Measurements from ENCODE around the gene MAP2K4. TPM values are rescaled to one million over a fixed set of nuclear protein-coding genes. Genes with fewer than 3 reads are reported as not detected.
A peak's percentile ranks its signal among the peaks of the same experiment; 100 is the strongest.

The MAP2K4 gene
- total RNA-seq, 1 experiment from 2014 or later, result 41.2 TPM

- H3K9me3 ChIP-seq (ENCODE audit: low read depth, low read length, poor library complexity, severe bottlenecking), result no peaks in the 10 kb centered on the region
- H3K4me1 ChIP-seq (ENCODE audit: insufficient read depth, low read length, poor library complexity, severe bottlenecking), result peaks cover 20% of the 10 kb centered on the region
- peak overlapping the region; percentile 92 for H3K27ac ChIP-seq (ENCODE audit: low read depth, low read length, poor library complexity, severe bottlenecking)
- ChIA-PET POLR2A (ENCODE audit: low non-redundant PET) (no interaction called here), CTCF (no interaction called here)
- DNase-seq (ENCODE audit: low spot score), result peak; percentile 41
- intact Hi-C loops (cut with micrococcal nuclease; ENCODE audit: unreplicated experiment), result no loop called here
- H3K27me3 ChIP-seq (replicated peaks; ENCODE audit: insufficient read depth, low read depth, low read length, poor library complexity), result no peaks in the 10 kb centered on the region
- no peaks in the 10 kb centered on the region for H3K36me3 ChIP-seq (ENCODE audit: insufficient read depth, low read length, poor library complexity, severe bottlenecking)
- BruUV-seq (replicated peaks), result no TSS peak
- peak overlapping the region; percentile 83 for H3K4me3 ChIP-seq (ENCODE audit: low read depth, low read length, poor library complexity, severe bottlenecking)
- TF ChIP-seq CTCF (conservative IDR thresholded peaks at IDR 0.05; ENCODE audit: low read depth, low read length), result no peak
Measured at GRCh38 chr17:12022310-12022709, 1.6 kb downstream of the MAP2K4 start.

- Histone ChIP-seq H3K27me3 (replicated peaks; ENCODE audit: insufficient read depth, low read depth, low read length, poor library complexity) (no peaks in the 10 kb centered on the region), H3K4me1 (ENCODE audit: insufficient read depth, low read length, poor library complexity, severe bottlenecking) (peaks cover 20% of the 10 kb centered on the region), H3K36me3 (ENCODE audit: insufficient read depth, low read length, poor library complexity, severe bottlenecking) (no peaks in the 10 kb centered on the region), H3K27ac (ENCODE audit: low read depth, low read length, poor library complexity, severe bottlenecking) (no peak overlapping the region), H3K4me3 (ENCODE audit: low read depth, low read length, poor library complexity, severe bottlenecking) (no peak overlapping the region), H3K9me3 (ENCODE audit: low read depth, low read length, poor library complexity, severe bottlenecking) (no peaks in the 10 kb centered on the region)
- TF ChIP-seq EZH2 (IDR thresholded peaks at IDR 0.05; ENCODE audit: borderline replicate concordance, low read depth, low read length, poor library complexity, severe bottlenecking) (no peak), CTCF (conservative IDR thresholded peaks at IDR 0.05; ENCODE audit: low read depth, low read length) (no peak)
- BruUV-seq (replicated peaks), result no TSS peak
- CTCF ChIA-PET, result no interaction called here
- no peak for DNase-seq (ENCODE audit: low spot score)
- intact Hi-C loops (cut with micrococcal nuclease; ENCODE audit: unreplicated experiment), result no loop called here
- POLR2A ChIA-PET (ENCODE audit: low non-redundant PET), result no interaction called here
Measured at GRCh38 chr17:12024327-12024726, 3.6 kb downstream of the MAP2K4 start.

GRCh38 chr17:12027658-12028057, 7.0 kb downstream of the MAP2K4 start:
- Histone ChIP-seq H3K4me3 (ENCODE audit: low read depth, low read length, poor library complexity, severe bottlenecking) (no peak overlapping the region), H3K27ac (ENCODE audit: low read depth, low read length, poor library complexity, severe bottlenecking) (no peak overlapping the region), H3K27me3 (replicated peaks; ENCODE audit: insufficient read depth, low read depth, low read length, poor library complexity) (no peaks in the 10 kb centered on the region), H3K4me1 (ENCODE audit: insufficient read depth, low read length, poor library complexity, severe bottlenecking) (peaks cover 12% of the 10 kb centered on the region), H3K36me3 (ENCODE audit: insufficient read depth, low read length, poor library complexity, severe bottlenecking) (no peaks in the 10 kb centered on the region), H3K9me3 (ENCODE audit: low read depth, low read length, poor library complexity, severe bottlenecking) (no peaks in the 10 kb centered on the region)
- no peak for TF ChIP-seq CTCF (conservative IDR thresholded peaks at IDR 0.05; ENCODE audit: low read depth, low read length)
- TF ChIP-seq EZH2 (IDR thresholded peaks at IDR 0.05; ENCODE audit: borderline replicate concordance, low read depth, low read length, poor library complexity, severe bottlenecking), result no peak
- CTCF ChIA-PET, result no interaction called here
- intact Hi-C loops (cut with micrococcal nuclease; ENCODE audit: unreplicated experiment), result no loop called here
- DNase-seq (ENCODE audit: low spot score), result no peak
- POLR2A ChIA-PET (ENCODE audit: low non-redundant PET), result no interaction called here
- BruUV-seq (replicated peaks), result no TSS peak
